Neural cell (in vitro differentiated cells): Measurements from ENCODE around the gene CACNA2D4. TPM values are rescaled to one million over a fixed set of nuclear protein-coding genes. Genes with fewer than 3 reads are reported as not detected.

Source experiments
- H2AFZ ChIP-seq: fragments of 200-600, 300-800 bp; sonication (generic), shearing (Covaris generic); 2 replicates; pipeline ENCODE4 v1.6.0; 2014; ENCODE audit warnings: low read depth, mild to moderate bottlenecking, antibody characterized with exemption, low read length, moderate library complexity
- H3F3A ChIP-seq: fragments of 200-600 bp; shearing (Covaris generic); 2 replicates; pipeline ENCODE4 v1.6.1; 2016; ENCODE audit warnings: mild to moderate bottlenecking, moderate library complexity, mixed read lengths, antibody characterized with exemption, low read length; ENCODE audit not compliant: insufficient read depth, poor library complexity, severe bottlenecking
- H3K27ac ChIP-seq: fragments of 200-600, 300-800 bp; sonication (generic), shearing (Covaris generic); 2 replicates; pipeline ENCODE4 v1.5.1; 2014; ENCODE audit warnings: mild to moderate bottlenecking, low read length, moderate library complexity
- H3K27me3 ChIP-seq: fragments of 300-800, 200-600 bp; sonication (generic), shearing (Covaris generic); 2 replicates; pipeline ENCODE4 v1.6.0; 2014; ENCODE audit warnings: mild to moderate bottlenecking, low read depth, low read length, moderate library complexity; ENCODE audit not compliant: insufficient read depth
- H3K36me3 ChIP-seq: fragments of 300-800, 200-600 bp; sonication (generic), shearing (Covaris generic); 2 replicates; pipeline ENCODE4 v1.5.1; 2014; ENCODE audit warnings: mild to moderate bottlenecking, antibody characterized with exemption, low read length, moderate library complexity; ENCODE audit not compliant: insufficient read depth
- H3K4me2 ChIP-seq: fragments of 300-800, 200-600 bp; sonication (generic), shearing (Covaris generic); 2 replicates; pipeline ENCODE4 v1.6.0; 2014; ENCODE audit warnings: mild to moderate bottlenecking, low read length
- H3K4me3 ChIP-seq: fragments of 300-800, 200-600 bp; sonication (generic), shearing (Covaris generic); 2 replicates; pipeline ENCODE4 v1.5.1; 2014; ENCODE audit warnings: mild to moderate bottlenecking, low read length, moderate library complexity
- H3K79me2 ChIP-seq: fragments of 200-600 bp; shearing (Covaris generic); replicated peaks from 2 replicates; pipeline ENCODE4 v1.6.0; 2014; ENCODE audit warnings: mild to moderate bottlenecking, low read length, moderate library complexity; ENCODE audit not compliant: insufficient read depth
- H3K9ac ChIP-seq: fragments of 300-800, 200-600 bp; sonication (generic), shearing (Covaris generic); 2 replicates; pipeline ENCODE4 v1.6.1; 2016; ENCODE audit warnings: mild to moderate bottlenecking, low read length, mixed read lengths
- H3K9me2 ChIP-seq: fragments of 200-600 bp; shearing (Covaris generic); 2 replicates; pipeline ENCODE4 v1.6.1; 2016; ENCODE audit warnings: mild to moderate bottlenecking, low read length, mixed read lengths; ENCODE audit not compliant: insufficient read depth
- H3K9me3 ChIP-seq: fragments of 200-600, 300-800 bp; sonication (generic), shearing (Covaris generic); 2 replicates; pipeline ENCODE4 v1.6.1; 2016; ENCODE audit warnings: mild to moderate bottlenecking, mixed run types, low read length, moderate library complexity, mixed read lengths
- H4K20me1 ChIP-seq: fragments of 200-600 bp; shearing (Covaris generic); 2 replicates; pipeline ENCODE4 v1.6.1; 2016; ENCODE audit warnings: mild to moderate bottlenecking, mixed run types; ENCODE audit not compliant: insufficient read depth
- CTCF ChIP-seq: fragments of 450-650 bp; IDR thresholded peaks from 2 replicates; pipeline ENCODE4 v1.5.1; 2014; ENCODE audit warnings: antibody characterized with exemption, mild to moderate bottlenecking, moderate library complexity; ENCODE audit not compliant: poor library complexity, severe bottlenecking
- EP300 ChIP-seq: fragments of 450-650 bp; conservative IDR thresholded peaks from 2 replicates; pipeline ENCODE4 v1.6.1; 2014; ENCODE audit warnings: antibody characterized with exemption, mild to moderate bottlenecking, moderate library complexity; ENCODE audit not compliant: poor library complexity, severe bottlenecking
- EZH2 ChIP-seq: fragments of 200-600, 300-800 bp; shearing (Covaris generic), sonication (generic); IDR thresholded peaks from 2 replicates; pipeline ENCODE4 v1.6.1; 2014; ENCODE audit warnings: antibody characterized with exemption, low read length, borderline replicate concordance, mild to moderate bottlenecking; ENCODE audit not compliant: insufficient read depth, poor library complexity, severe bottlenecking
- MXI1 ChIP-seq: fragments of 450-650 bp; conservative IDR thresholded peaks from 2 replicates; pipeline ENCODE4 v1.6.1; 2014; ENCODE audit warnings: antibody characterized with exemption, mild to moderate bottlenecking; ENCODE audit not compliant: poor library complexity, severe bottlenecking
- POLR2AphosphoS5 ChIP-seq: IDR thresholded peaks from 2 replicates; pipeline ENCODE4 v1.6.1; 2012
- RAD21 ChIP-seq: fragments of 450-650 bp; conservative IDR thresholded peaks from 2 replicates; pipeline ENCODE4 v1.6.1; 2014; ENCODE audit warnings: antibody characterized with exemption, mild to moderate bottlenecking, moderate library complexity
- REST ChIP-seq: IDR thresholded peaks from 2 replicates; pipeline ENCODE4 v1.6.1; 2012; ENCODE audit warnings: borderline replicate concordance
- SMC3 ChIP-seq: fragments of 450-650 bp; conservative IDR thresholded peaks from 2 replicates; pipeline ENCODE4 v1.6.1; 2014; ENCODE audit warnings: antibody characterized with exemption, mild to moderate bottlenecking, moderate library complexity; ENCODE audit not compliant: poor library complexity
- TAF1 ChIP-seq: IDR thresholded peaks from 2 replicates; pipeline ENCODE4 v1.6.1; 2012; ENCODE audit warnings: low read depth
- polyA plus RNA-seq: library from polyadenylated mRNA; depleted of rRNA; stranded (reverse); fragments of >200 nt; gene quantifications from 2 replicates; pipeline ENCODE4 v1.2.3, GENCODE V29; 2014

The CACNA2D4 gene
- polyA plus RNA-seq, 1 donor from 2014 or later, result not detected

- no peak overlapping the region for H3K4me2 ChIP-seq
- H3K9me3 ChIP-seq, result no peaks in the 10 kb centered on the region
- H3K79me2 ChIP-seq, result no peaks in the 10 kb centered on the region
- H3F3A ChIP-seq, result no peaks in the 10 kb centered on the region
- no peaks in the 10 kb centered on the region for H3K27me3 ChIP-seq
- no peak overlapping the region for H3K27ac ChIP-seq
- no peaks in the 10 kb centered on the region for H3K9me2 ChIP-seq
- H2AFZ ChIP-seq, result no peak overlapping the region
- no peaks in the 10 kb centered on the region for H3K36me3 ChIP-seq
- H4K20me1 ChIP-seq, result no peaks in the 10 kb centered on the region
- TF ChIP-seq POLR2AphosphoS5 (no peak), REST (no peak), MXI1 (no peak), TAF1 (no peak), CTCF (no peak), RAD21 (no peak), SMC3 (no peak), EZH2 (no peak), EP300 (no peak)
- no peak overlapping the region for H3K9ac ChIP-seq
- H3K4me3 ChIP-seq, result no peak overlapping the region
These were observed 13.9 kb upstream of the CACNA2D4 start for GRCh38 chr12:1932264-1932777.

GRCh38 chr12:1931642-1932041 lies 13.2 kb upstream of the CACNA2D4 start:
- H3K27ac ChIP-seq, result no peak overlapping the region

More at GRCh38 chr12:1931642-1932041, 13.2 kb upstream of the CACNA2D4 start:
- Histone ChIP-seq H2AFZ (no peak overlapping the region), H3K4me2 (no peak overlapping the region), H3K36me3 (no peaks in the 10 kb centered on the region), H3F3A (no peaks in the 10 kb centered on the region), H3K4me3 (no peak overlapping the region), H3K27me3 (no peaks in the 10 kb centered on the region), H3K9me2 (no peaks in the 10 kb centered on the region), H3K9me3 (no peaks in the 10 kb centered on the region), H3K79me2 (no peaks in the 10 kb centered on the region), H3K9ac (no peak overlapping the region), H4K20me1 (no peaks in the 10 kb centered on the region)
- no peak for TF ChIP-seq RAD21
- no peak for TF ChIP-seq SMC3
- no peak for TF ChIP-seq EZH2
- no peak for TF ChIP-seq TAF1
- no peak for TF ChIP-seq MXI1
- TF ChIP-seq POLR2AphosphoS5, result no peak
- no peak for TF ChIP-seq CTCF
- TF ChIP-seq REST, result no peak
- no peak for TF ChIP-seq EP300
